Bronchial epithelial cell (primary cell): ENCODE data around the gene UGCG. TPM values are rescaled to one million over a fixed set of nuclear protein-coding genes. Genes with fewer than 3 reads are reported as not detected.
A peak's percentile ranks its signal among the peaks of the same experiment; 100 is the strongest.

ENCODE experiments used
- DNase-seq: peaks from one replicate; pipeline ENCODE4 v3.0.0-alpha.2; 2010; ENCODE audit warnings: low read depth
- FAIRE-seq: peaks from 2 replicates; lab custom pipeline; 2011; peaks lifted over from hg19 to GRCh38; lab: Jason Lieb, UNC
- H3K27me3 ChIP-seq: 2 replicates; pipeline ENCODE4 v1.5.1; 2011; ENCODE audit warnings: low read length; ENCODE audit not compliant: control insufficient read depth, insufficient read depth
- H3K36me3 ChIP-seq: 2 replicates; pipeline ENCODE4 v1.5.1; 2011; ENCODE audit warnings: low read length; ENCODE audit not compliant: control insufficient read depth, insufficient read depth
- H3K4me3 ChIP-seq: 2 replicates; pipeline ENCODE4 v1.5.1; 2011; ENCODE audit warnings: mild to moderate bottlenecking, low read depth, low read length, control low read depth
- CTCF ChIP-seq: IDR thresholded peaks from 2 replicates; pipeline ENCODE4 v1.5.1; 2011; ENCODE audit warnings: mild to moderate bottlenecking, moderate library complexity, low read length, control low read depth, inconsistent platforms; ENCODE audit not compliant: insufficient read depth, severe bottlenecking
- total RNA-seq: library from RNA; depleted of rRNA; stranded (reverse); fragments of >200 nt; gene quantifications from 2 replicates; pipeline ENCODE4 v1.2.1, GENCODE V29; 2014

Gene UGCG
- total RNA-seq, 1 donor from 2014 or later = 65.0 TPM

- FAIRE-seq (no peak), DNase-seq (no peak)
- TF ChIP-seq CTCF = no peak
- Histone ChIP-seq H3K36me3 (peaks cover 5% of the 10 kb centered on the region), H3K4me3 (no peak overlapping the region), H3K27me3 (no peaks in the 10 kb centered on the region)
Observed at GRCh38 chr9:111917201-111917600, 20.6 kb downstream of the UGCG start.

GRCh38 chr9:111917980-111918379, 21.4 kb downstream of the UGCG start:
- no peak for FAIRE-seq

GRCh38 chr9:111919875-111920274, 23.3 kb downstream of the UGCG start:
- no peaks in the 10 kb centered on the region for H3K27me3 ChIP-seq
- no peak for FAIRE-seq
- H3K36me3 ChIP-seq = peaks cover 8% of the 10 kb centered on the region
- DNase-seq = no peak
- no peak overlapping the region for H3K4me3 ChIP-seq
- TF ChIP-seq CTCF = no peak

More at GRCh38 chr9:111917980-111918379, 21.4 kb downstream of the UGCG start:
- no peak for TF ChIP-seq CTCF
- Histone ChIP-seq H3K36me3 (peaks cover 8% of the 10 kb centered on the region), H3K27me3 (no peaks in the 10 kb centered on the region), H3K4me3 (no peak overlapping the region)
- no peak for DNase-seq

- H3K36me3 ChIP-seq = peaks cover 6% of the 10 kb centered on the region
Observed at GRCh38 chr9:111920531-111920930, 23.9 kb downstream of the UGCG start.

GRCh38 chr9:111922324-111923013, 25.9 kb downstream of the UGCG start:
- no peak for TF ChIP-seq CTCF
- Histone ChIP-seq H3K36me3 (peaks cover 8% of the 10 kb centered on the region), H3K27me3 (no peaks in the 10 kb centered on the region), H3K4me3 (no peak overlapping the region)
- FAIRE-seq (no peak), DNase-seq (no peak)

More at GRCh38 chr9:111920531-111920930, 23.9 kb downstream of the UGCG start:
- no peak overlapping the region for H3K4me3 ChIP-seq
- H3K27me3 ChIP-seq = no peaks in the 10 kb centered on the region
- TF ChIP-seq CTCF = no peak
- FAIRE-seq (no peak), DNase-seq (no peak)

- FAIRE-seq = no peak
- TF ChIP-seq CTCF = no peak
Observed at GRCh38 chr9:111924281-111924680, 27.7 kb downstream of the UGCG start.

More at GRCh38 chr9:111924281-111924680, 27.7 kb downstream of the UGCG start:
- H3K4me3 ChIP-seq = no peak overlapping the region
- peaks cover 8% of the 10 kb centered on the region for H3K36me3 ChIP-seq
- DNase-seq = peak; percentile 82
- H3K27me3 ChIP-seq = no peaks in the 10 kb centered on the region
